Tibial nerve (tissue), 3 donors: ENCODE measurements around the gene NNMT.

Experiments used
- CTCF ChIP-seq, 5 experiments: fragments of 200-600 bp in 3 of 5; fragments of 450-650 bp in 2 of 5; sonication (generic) in 3 of 5; IDR thresholded peaks; one replicate each; pipeline ENCODE4 v1.5.1; 2016 to 2019; ENCODE audit warnings: antibody characterized with exemption in 5 of 5, mild to moderate bottlenecking in 3 of 5, moderate library complexity in 2 of 5
- POLR2A ChIP-seq, 2 donors: fragments of 450-650 bp; IDR thresholded peaks; one replicate each; pipeline ENCODE4 v1.6.1; 2017; ENCODE audit warnings: antibody characterized with exemption in 2 of 2, mild to moderate bottlenecking in 2 of 2, moderate library complexity in 2 of 2

GRCh38 chr11:114330373-114330772 is 34.2 kb downstream of the NNMT start:
- TF ChIP-seq CTCF (IDR thresholded peaks at IDR 0.05) (no peak), POLR2A (IDR thresholded peaks at IDR 0.05) (no peak)
